ENCODE results near the gene WFDC2.

- TF ChIP-seq CTCF (conservative IDR thresholded peaks at IDR 0.05; ENCODE audit: low read depth in 2 of 2) = peak; percentile 66 to 67
- no peak for TF ChIP-seq REST (IDR thresholded peaks at IDR 0.05; ENCODE audit: unreplicated experiment)
- no peak for TF ChIP-seq ETS1 (IDR thresholded peaks at IDR 0.05)
- TF ChIP-seq EZH2phosphoT487 (IDR thresholded peaks at IDR 0.05; ENCODE audit: unreplicated experiment) = no peak
- TF ChIP-seq EZH2 (IDR thresholded peaks at IDR 0.05; ENCODE audit: low read depth, unreplicated experiment) = no peak
- no peak for TF ChIP-seq POLR2AphosphoS5 (IDR thresholded peaks at IDR 0.05; ENCODE audit: low read depth)
- TF ChIP-seq JUNB (IDR thresholded peaks at IDR 0.05; ENCODE audit: unreplicated experiment) = no peak
- no peak for TF ChIP-seq NANOG (IDR thresholded peaks at IDR 0.05; ENCODE audit: borderline replicate concordance)
- no peak for TF ChIP-seq STAT1 (IDR thresholded peaks at IDR 0.05; ENCODE audit: unreplicated experiment)
Measured at GRCh38 chr20:45445805-45446562, 23.6 kb upstream of the WFDC2 start.

All from GM23338 (cell line).